Measurements from ENCODE around the gene TSHZ2. TPM values are rescaled to one million over a fixed set of nuclear protein-coding genes. Genes with fewer than 3 reads are reported as not detected.

The TSHZ2 gene
- total and polyA plus RNA-seq, 9 of the 15 experiments (the other 6 are each of a cell fraction or from before 2014, with no cell fraction given) = 0.03 to 0.20 (median 0.05) TPM; not detected in 4

DNA sequence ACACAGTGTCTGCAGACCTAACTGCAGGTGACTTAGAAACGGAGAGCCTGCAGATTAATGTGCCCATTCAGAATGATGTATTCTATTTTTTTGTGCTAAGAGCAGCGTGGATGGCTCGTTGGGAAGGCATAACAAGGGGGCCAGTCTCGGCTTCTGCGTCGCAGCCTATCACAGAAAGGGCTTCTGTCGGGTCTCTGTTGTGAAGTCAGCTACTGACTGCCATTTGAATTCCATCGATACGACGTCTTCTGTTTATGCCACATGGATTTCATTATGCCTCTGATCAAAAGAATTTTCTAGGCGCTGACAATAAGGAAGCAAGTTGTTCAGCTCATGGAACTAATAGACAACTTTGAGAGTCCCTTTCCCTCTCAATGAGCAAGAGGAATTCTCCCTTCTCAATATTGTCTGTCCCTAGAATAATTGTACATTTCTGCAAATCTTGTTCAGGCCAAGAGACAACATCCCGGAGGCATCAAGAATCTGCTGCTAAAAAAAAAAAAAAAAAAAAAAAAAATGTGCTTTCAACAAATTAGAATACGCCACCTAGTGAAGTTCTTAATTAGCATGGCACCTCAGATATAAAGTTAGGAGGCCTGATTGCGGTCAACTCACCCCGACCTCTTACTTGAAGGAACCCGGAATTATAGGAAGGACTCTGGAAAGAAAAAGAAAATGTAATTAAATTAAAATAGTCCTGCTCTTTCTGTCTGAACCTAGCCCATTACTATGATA, 223.9 kb downstream of the TSHZ2 start:
- H3K4me3 ChIP-seq = no peak overlapping the region
- no peak overlapping the region for H3K9ac ChIP-seq (ENCODE audit: insufficient read depth in 1 of 2, low read depth in 2 of 2, low read length in 2 of 2)
- intact Hi-C loops (cut with micrococcal nuclease) (loop anchor here (2.0 to 5.0 kb wide), 2 partner anchors 37 to 74 kb away; no protein-coding TSS in a partner anchor), in situ Hi-C loops (cut with MboI) (no loop called here)
- ATAC-seq = peak; percentile 38; the same call in 1 of the 3 replicates
- peaks cover 0 to 6% of the 10 kb centered on the region in 2 experiments; a peak in 1 of 5 replicates for H3K4me1 ChIP-seq (replicated peaks in 1 of 2; ENCODE audit: control insufficient read depth in 2 of 2, insufficient read depth in 2 of 2, low read length in 2 of 2)
- no peaks in the 10 kb centered on the region for H4K20me1 ChIP-seq (replicated peaks; ENCODE audit: control insufficient read depth, insufficient read depth, low read length)
- no peaks in the 10 kb centered on the region for H3K9me3 ChIP-seq (replicated peaks; ENCODE audit: control insufficient read depth, insufficient read depth, low read depth, low read length)
- DNase-seq (ENCODE audit: extremely low read depth in 1 of 4, low spot score in 3 of 4) = peak in 2 of 4 experiments; percentile 44 to 49
- H3K27me3 ChIP-seq (ENCODE audit: control insufficient read depth in 2 of 2, insufficient read depth in 2 of 2, low read length in 2 of 2) = peaks cover 13 to 19% of the 10 kb centered on the region in 2 experiments; a peak in 4 of 5 replicates
- no peak overlapping the region for H3K4me2 ChIP-seq (ENCODE audit: insufficient read depth, low read length)
- no peak for FAIRE-seq
- H3K79me2 ChIP-seq (ENCODE audit: control insufficient read depth, insufficient read depth, low read length) = no peaks in the 10 kb centered on the region
- no peaks in the 10 kb centered on the region for H3K36me3 ChIP-seq (ENCODE audit: control insufficient read depth, insufficient read depth, low read length)
- ChIA-PET CTCF (ENCODE audit: low intra/inter-chr PET ratio) (no interaction called here), POLR2A (no interaction called here)
- no peaks in the 10 kb centered on the region for H3K9me1 ChIP-seq (ENCODE audit: control insufficient read depth, insufficient read depth, low read length)
- BruUV-seq (replicated peaks) = no TSS peak
- 23% methylated on average over 14 of the region's 16 CpGs for WGBS (ENCODE audit: insufficient coverage, low coverage, missing lambda C conversion rate)
- no peak overlapping the region for H2AFZ ChIP-seq (ENCODE audit: low read depth, low read length)
- H3K27ac ChIP-seq (ENCODE audit: extremely low read depth, low read depth, low read length) = no peak overlapping the region
- TF ChIP-seq, protein P1, sequence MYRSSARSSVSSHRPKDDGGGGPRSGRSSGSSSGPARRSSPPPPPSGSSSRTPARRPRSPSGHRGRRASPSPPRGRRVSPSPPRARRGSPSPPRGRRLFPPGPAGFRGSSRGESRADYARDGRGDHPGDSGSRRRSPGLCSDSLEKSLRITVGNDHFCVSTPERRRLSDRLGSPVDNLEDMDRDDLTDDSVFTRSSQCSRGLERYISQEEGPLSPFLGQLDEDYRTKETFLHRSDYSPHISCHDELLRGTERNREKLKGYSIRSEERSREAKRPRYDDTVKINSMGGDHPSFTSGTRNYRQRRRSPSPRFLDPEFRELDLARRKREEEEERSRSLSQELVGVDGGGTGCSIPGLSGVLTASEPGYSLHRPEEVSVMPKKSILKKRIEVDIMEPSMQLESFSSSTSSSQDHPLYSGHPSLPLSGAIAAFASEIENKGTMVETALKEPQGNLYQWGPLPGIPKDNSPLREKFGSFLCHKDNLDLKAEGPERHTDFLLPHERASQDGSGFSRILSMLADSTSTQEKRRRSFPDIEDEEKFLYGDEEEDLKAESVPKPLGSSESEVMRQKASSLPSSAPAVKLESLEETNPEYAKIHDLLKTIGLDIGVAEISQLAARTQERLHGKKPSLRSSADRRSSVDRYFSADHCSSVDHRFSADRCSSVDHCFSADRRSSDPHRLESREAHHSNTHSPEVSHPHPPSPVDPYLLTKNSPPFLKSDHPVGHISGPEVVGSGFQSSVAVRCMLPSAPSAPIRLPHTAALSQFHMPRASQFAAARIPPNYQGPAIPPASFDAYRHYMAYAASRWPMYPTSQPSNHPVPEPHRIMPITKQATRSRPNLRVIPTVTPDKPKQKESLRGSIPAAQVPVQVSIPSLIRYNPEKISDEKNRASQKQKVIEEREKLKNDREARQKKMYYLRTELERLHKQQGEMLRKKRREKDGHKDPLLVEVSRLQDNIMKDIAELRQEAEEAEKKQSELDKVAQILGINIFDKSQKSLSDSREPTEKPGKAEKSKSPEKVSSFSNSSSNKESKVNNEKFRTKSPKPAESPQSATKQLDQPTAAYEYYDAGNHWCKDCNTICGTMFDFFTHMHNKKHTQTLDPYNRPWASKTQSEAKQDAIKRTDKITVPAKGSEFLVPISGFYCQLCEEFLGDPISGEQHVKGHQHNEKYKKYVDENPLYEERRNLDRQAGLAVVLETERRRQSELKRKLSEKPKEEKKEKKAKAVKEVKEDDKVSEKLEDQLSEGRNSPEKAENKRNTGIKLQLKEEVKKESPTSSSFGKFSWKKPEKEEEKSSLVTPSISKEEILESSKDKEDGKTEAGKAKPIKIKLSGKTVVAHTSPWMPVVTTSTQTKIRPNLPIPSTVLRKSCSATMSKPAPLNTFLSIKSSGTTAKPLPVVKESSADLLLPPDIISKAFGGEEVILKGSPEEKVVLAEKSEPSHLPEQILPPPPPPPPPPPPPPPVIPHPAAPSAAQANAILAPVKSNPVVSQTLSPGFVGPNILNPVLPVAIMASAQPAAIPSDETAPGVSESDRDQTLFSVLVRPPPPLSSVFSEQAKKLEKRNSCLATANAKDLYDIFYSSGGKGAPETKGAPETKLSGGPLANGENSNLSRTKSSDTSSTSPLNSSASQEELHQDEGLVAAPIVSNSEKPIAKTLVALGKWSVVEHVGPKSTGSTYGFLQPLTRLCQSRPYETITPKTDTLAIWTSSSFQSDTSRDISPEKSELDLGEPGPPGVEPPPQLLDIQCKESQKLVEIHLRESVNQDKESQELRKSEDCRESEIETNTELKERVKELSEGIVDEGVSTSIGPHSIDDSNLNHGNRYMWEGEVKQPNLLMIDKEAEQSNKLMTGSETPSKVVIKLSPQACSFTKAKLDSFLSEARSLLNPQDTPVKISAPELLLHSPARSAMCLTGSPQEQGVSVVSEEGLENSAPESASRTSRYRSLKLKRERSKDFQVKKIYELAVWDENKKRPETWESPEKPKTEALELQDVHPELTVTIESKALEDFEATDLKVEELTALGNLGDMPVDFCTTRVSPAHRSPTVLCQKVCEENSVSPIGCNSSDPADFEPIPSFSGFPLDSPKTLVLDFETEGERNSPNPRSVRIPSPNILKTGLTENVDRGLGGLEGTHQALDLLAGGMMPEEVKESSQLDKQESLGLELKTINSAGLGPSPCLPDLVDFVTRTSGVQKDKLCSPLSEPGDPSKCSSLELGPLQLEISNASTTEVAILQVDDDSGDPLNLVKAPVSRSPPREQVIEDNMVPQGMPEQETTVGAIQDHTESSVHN (IDR thresholded peaks at IDR 0.05; ENCODE audit: borderline replicate concordance in 1 of 2, low read depth in 1 of 2) = no peak
- TF ChIP-seq ZNF384 (IDR thresholded peaks at IDR 0.05; ENCODE audit: low read depth, low read length) (peak; percentile 96), TFAP4 (CRISPR knock-in tag; IDR thresholded peaks at IDR 0.05; ENCODE audit: borderline replicate concordance) (no peak)
- TF ChIP-seq, protein P2, sequence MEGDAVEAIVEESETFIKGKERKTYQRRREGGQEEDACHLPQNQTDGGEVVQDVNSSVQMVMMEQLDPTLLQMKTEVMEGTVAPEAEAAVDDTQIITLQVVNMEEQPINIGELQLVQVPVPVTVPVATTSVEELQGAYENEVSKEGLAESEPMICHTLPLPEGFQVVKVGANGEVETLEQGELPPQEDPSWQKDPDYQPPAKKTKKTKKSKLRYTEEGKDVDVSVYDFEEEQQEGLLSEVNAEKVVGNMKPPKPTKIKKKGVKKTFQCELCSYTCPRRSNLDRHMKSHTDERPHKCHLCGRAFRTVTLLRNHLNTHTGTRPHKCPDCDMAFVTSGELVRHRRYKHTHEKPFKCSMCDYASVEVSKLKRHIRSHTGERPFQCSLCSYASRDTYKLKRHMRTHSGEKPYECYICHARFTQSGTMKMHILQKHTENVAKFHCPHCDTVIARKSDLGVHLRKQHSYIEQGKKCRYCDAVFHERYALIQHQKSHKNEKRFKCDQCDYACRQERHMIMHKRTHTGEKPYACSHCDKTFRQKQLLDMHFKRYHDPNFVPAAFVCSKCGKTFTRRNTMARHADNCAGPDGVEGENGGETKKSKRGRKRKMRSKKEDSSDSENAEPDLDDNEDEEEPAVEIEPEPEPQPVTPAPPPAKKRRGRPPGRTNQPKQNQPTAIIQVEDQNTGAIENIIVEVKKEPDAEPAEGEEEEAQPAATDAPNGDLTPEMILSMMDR (IDR thresholded peaks at IDR 0.05 in 2 of 3, conservative IDR thresholded peaks at IDR 0.05 in 1 of 3; ENCODE audit: insufficient read depth in 2 of 3, low read depth in 1 of 3, low read length in 3 of 3) = peak; percentile 27 to 63 (median 29); a peak in 3 of 6 replicates
